GM19468 (cell line): ENCODE data around the gene NUP54.

Experiments used
- ATAC-seq: cut with Tn5 transposase; IDR thresholded peaks from one replicate; pipeline ENCODE4 v1.9.1; 2021; ENCODE audit warnings: mild to moderate bottlenecking, moderate library complexity, moderate number of reproducible peaks; ENCODE audit not compliant: unreplicated experiment; ENCODE audit errors: extremely low read depth

Gene NUP54

DNA sequence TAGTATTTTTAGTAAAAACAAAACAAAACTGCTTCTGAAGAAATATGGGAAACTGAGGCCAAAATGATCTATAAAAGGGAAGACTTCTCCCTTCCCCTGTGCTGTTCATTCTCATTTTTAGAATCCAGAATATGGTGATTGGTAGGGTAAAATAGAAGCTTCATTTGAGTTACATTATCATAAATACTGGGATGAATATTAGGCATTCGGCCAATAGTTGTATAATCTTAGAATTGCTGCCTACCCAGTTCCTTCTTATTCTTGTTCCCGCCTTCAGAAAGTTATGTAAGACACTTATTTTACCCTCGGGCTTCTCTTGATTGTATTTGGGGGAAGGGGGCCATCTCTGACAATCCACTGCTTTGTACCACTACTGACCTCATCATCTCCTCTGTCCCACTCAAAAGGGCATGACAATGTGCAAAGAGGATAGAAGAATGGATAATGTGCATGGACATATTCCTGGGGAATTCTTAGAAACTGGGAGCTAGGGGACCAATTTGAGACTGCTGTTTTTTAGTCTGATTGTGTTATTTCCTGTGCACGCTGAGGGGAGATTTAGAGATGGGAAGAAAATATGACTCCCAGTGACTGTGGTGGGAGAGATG lies 73.1 kb downstream of the NUP54 start:
- no peak for ATAC-seq

DNA sequence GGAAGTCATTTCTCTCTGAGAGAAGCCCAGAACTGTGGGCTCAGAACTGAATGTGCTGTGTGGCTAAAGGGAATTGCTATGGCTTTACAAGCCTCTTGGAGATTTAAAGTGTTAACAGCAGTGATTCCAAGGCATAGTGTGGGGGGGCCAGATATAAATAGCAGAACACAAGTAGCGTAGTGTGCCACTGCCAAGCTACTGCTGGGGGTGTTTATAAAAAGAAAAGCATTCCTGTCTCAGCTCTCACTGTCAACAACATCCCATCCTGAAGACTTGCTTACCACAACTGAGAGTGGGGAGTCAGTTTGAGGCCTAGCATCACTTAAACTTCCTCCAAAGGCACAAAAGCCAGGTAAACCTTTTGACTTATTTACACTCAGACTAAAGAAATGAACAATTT lies 73.7 kb downstream of the NUP54 start, which contains the start of gene ART3:
ART3 (plus strand) TSS at position 242 of the 400 bp plus-strand sequence. CDS start 1,181 bp downstream, outside the sequence.
- no peak for ATAC-seq

DNA sequence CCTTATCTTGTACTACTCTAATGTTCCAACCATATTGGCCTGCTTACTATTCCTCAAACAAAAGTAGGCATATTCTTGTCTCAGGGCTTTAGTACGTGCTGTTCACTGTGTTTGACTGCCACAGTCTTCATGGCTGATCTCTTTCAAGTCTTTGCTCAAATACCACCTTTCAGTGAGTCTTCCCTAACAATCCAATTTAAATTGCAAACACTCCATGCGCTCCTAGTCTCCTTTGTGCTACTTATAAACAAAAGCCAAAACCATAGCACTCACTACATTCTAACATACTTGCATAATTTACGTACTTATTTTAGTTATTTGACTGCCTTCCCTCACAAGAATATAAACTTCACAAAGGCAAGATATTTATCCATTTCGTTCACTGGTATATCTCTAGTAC lies 75.4 kb downstream of the NUP54 start:
- ATAC-seq, result no peak

GRCh38 chr4:76067652-76068286 lies 80.4 kb downstream of the NUP54 start:
- ATAC-seq, result no peak

DNA sequence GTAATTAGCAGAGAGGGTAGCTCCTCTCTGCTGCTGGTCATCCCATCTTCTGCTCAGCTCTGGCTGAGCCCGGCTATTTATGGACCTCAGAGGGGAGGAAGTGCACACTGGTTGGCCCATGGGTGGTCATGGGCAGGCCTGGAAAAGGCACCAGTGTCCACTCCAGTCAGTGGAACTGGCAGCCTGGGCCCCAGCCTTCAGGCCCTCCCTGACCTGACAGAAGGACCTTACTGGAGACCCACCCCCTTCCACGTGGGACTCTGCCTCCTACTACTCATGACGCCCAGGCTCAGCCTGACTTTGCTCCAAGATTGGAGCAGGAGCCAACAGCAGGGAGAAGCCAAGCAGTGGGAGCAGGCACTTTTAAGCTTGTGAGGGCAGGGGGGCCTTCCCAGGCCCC lies 81.7 kb downstream of the NUP54 start:
- ATAC-seq, result no peak
